GM12872 (cell line): ENCODE results near the gene HNRNPDL.

ENCODE experiments used
- TF ChIP-seq, protein P1 (sequence below): IDR thresholded peaks from 3 replicates; pipeline ENCODE4 v1.5.1; 2011; ENCODE audit warnings: low read depth, mild to moderate bottlenecking, low read length, moderate library complexity; ENCODE audit not compliant: insufficient read depth

HNRNPDL gene

GRCh38 chr4:82397527-82397926 lies 32.7 kb downstream of the HNRNPDL start:
- TF ChIP-seq, protein P1, sequence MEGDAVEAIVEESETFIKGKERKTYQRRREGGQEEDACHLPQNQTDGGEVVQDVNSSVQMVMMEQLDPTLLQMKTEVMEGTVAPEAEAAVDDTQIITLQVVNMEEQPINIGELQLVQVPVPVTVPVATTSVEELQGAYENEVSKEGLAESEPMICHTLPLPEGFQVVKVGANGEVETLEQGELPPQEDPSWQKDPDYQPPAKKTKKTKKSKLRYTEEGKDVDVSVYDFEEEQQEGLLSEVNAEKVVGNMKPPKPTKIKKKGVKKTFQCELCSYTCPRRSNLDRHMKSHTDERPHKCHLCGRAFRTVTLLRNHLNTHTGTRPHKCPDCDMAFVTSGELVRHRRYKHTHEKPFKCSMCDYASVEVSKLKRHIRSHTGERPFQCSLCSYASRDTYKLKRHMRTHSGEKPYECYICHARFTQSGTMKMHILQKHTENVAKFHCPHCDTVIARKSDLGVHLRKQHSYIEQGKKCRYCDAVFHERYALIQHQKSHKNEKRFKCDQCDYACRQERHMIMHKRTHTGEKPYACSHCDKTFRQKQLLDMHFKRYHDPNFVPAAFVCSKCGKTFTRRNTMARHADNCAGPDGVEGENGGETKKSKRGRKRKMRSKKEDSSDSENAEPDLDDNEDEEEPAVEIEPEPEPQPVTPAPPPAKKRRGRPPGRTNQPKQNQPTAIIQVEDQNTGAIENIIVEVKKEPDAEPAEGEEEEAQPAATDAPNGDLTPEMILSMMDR = no peak

GRCh38 chr4:82394896-82395295 lies 35.4 kb downstream of the HNRNPDL start:
- TF ChIP-seq, protein P1 = no peak

GRCh38 chr4:82388405-82388804 lies 41.9 kb downstream of the HNRNPDL start:
- TF ChIP-seq, protein P1 = 0 out of 3 replicates have a peak, but pooled peaks have one; percentile 2

DNA sequence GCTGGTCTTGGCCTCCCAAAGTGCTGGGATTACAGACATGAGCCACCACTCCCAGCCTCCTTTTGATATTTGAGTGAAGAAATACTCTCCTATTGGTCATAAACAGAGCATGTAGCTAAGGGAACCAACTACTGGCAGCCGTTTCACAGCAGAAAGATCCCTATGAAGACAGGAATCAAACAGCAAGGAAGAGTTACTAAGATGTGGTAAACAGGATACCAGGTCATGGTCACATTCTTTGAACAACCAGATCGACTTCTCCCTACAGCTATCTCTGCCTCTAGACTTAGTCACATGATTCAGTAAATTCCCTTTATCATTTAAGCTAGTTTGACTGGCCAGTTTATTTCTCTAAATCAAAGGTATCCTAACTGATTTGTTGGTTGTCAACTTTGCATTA lies 47.5 kb downstream of the HNRNPDL start:
- TF ChIP-seq, protein P1 = no peak

- TF ChIP-seq, protein P1 = no peak
Observed at GRCh38 chr4:82381661-82382296, 48.5 kb downstream of the HNRNPDL start.

- TF ChIP-seq, protein P1 = no peak
Observed at GRCh38 chr4:82381235-82381634, 49.0 kb downstream of the HNRNPDL start.

- TF ChIP-seq, protein P1 = no peak
Observed at GRCh38 chr4:82380831-82381230, 49.4 kb downstream of the HNRNPDL start.
